NCI-H82 treated with DMSO at 0.1 percent for 48 hours (cell line): ENCODE data around the gene TNIP2.
"Not testable (repeated sequence)": the region's sequence is repeated elsewhere in the genome, so short reads cannot be mapped to it uniquely, and the experiment has no call there.

Source experiments
- DNase-seq: peaks from one replicate; lab custom pipeline; 2025; ENCODE audit not compliant: unreplicated experiment; lab: John Stamatoyannopoulos, UW

Gene TNIP2

GRCh38 chr4:2794486-2795299 lies 38.6 kb upstream of the TNIP2 start:
- no peak for DNase-seq

DNA sequence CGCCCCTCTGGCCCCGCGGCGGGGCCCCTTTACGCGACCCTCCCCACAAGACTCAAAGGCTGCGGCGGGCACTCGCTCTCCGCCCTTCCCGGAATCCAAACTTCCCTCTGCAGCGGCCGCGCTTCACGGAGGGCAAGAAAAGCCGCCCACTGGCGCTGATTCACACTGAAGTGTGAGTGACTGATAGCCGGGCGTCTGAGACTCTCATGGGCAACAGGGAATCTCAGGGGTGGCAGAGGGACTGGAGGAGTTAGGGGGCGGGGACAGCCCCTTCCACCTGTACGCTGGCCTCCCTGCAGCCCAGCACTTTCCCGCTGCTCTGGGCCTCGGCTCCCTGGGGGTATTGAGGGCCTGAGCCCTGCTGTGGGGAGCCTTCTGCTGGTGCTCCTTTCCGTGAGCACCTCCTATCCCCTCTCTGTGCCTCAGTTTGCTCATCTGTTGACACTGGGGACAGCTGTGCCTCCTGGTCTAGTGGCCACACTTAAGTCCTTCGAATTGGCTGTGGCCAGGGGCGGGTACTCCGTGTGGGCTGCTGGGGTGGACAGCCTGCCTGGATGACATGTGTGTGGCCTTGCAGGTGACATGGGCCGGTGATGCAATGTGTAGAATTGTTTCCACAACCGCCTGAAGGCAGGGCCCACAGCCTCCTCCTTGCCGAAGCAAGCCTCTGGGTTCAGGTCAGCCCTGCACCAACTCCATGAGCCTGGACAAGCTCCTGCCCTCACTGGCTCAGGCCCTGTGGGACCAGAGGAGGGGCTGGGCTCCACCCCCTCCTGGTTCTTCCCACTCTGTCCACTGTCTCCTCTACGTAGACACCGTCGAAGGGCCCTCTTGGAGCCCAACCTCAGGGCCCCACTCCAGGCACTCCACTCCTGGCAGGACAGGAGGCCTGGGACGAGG lies 37.7 kb upstream of the TNIP2 start:
- DNase-seq = no peak

DNA sequence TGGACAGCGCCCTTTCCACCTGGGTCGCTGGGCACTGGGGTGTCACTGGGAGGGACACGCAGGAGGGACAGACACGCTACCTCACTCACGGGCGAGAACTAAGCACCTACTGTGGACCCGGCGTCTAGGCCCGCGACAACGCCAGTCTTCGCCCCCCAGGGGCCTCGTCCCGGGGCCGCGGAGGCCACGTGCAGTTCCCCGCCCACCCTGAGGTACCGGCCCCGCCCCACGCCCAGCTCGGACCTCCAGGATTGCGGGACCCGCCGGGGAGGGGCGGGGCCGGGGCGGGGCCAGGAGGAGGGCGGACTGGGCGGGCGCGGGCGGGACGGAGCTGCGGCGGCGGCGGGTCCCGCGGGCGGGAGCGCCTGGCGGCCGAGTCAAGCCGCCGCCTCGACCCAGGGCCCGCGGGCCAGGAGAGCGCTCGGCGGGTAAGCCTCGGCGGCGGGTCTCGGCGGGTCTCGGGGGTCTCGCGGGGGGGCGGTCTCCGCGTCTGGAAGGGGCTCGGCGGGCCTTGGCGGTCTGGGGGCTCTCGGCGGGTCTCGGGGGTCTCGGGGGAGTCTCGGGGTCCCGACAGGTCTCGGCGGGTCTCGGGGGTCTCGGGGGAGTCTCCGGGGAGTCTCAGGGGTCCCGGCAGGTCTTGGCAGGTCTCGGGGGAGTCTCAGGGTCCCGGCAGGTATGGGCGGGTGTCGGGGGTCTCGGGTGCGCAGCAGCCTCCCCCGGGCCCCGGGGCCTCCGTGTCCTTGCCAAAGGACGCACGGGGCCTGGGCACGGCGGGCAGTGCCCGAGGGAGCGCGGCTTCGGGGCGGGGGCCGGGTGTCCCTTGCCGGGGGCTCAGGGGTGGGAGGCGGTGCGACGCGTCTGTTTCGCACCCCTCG lies 36.8 kb upstream of the TNIP2 start, which contains the start of gene SH3BP2:
Gene SH3BP2, plus strand, starts transcription at position 375 of the 875 bp plus-strand sequence. CDS start 27,533 bp downstream, outside the sequence.
- DNase-seq = peak; percentile 5

- no peak for DNase-seq
Observed at GRCh38 chr4:2792396-2792710, 36.2 kb upstream of the TNIP2 start.

- DNase-seq = no peak
Observed at GRCh38 chr4:2791518-2792395, 35.6 kb upstream of the TNIP2 start.

GRCh38 chr4:2790583-2791517 lies 34.7 kb upstream of the TNIP2 start:
- no peak for DNase-seq

- no peak for DNase-seq
Observed at GRCh38 chr4:2789793-2790582, 33.9 kb upstream of the TNIP2 start.

GRCh38 chr4:2789351-2789750 lies 33.2 kb upstream of the TNIP2 start:
- DNase-seq = no peak

GRCh38 chr4:2788532-2789103 lies 32.5 kb upstream of the TNIP2 start:
- no peak for DNase-seq

- DNase-seq = no peak
Observed at GRCh38 chr4:2788101-2788500, 32.0 kb upstream of the TNIP2 start.

DNA sequence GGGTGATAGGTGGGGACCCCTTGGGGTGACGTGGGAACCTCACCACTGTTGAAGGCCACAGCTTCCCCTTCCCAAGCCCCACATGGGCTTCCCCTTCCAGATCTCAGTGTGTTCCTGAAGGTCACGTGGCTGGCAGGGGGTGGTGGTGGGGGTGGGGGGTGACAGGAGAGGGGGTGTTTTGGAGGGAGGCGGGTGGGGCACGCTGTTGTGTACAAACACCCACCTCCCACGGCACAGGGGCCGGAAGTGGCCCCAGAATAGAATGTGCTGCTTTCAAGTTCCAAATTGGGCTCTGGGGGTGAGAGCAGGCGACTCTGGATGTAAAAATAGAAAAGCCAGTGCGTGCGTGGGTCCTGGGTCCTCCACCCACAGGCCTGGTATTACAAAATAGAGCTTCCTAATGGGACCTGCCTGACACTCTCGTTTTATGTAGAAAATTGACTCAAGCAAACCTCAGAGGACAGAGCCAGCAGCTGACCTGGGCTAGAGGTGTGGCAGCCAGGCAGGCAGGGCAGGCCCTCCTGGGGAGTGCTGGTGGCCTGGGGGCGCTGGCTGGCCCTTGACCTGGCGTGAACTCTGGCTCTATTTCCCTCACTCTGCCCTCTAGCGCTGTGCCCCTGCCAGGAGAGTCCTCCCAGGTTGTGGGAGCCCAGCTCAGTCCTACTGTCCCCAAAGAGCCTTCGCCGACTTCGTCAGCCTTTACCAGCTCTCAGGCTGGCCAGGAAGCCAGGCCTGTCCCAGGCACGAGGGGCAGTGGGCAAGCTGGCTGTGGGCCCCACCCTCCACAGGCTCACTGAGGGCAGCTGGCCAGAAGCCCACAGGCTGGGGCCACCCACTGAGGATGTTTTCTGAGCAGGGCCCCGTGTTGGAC lies 31.3 kb upstream of the TNIP2 start:
- DNase-seq = no peak

DNA sequence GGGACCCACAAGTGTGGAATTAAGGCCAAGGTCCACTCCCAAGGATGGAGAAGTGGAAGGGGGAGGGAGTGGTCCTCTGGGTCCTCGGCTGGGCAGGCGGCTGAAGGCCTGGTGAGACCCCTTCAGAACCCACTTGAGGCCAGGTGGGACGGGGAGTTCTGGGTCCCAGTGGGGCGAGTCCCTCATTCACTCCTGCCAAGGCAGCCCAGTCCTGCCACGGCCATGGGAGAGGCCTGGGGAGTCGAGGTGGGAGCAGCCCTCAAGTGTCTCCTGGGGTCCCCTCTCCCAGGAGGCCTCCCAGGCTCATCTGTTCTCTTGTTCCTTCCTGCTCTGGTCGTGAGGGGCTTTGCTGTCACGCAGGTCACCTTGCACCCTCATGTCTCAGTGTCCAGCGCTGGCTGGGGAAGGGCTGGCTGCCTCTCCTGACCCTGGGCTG lies 30.7 kb upstream of the TNIP2 start:
- no peak for DNase-seq

DNA sequence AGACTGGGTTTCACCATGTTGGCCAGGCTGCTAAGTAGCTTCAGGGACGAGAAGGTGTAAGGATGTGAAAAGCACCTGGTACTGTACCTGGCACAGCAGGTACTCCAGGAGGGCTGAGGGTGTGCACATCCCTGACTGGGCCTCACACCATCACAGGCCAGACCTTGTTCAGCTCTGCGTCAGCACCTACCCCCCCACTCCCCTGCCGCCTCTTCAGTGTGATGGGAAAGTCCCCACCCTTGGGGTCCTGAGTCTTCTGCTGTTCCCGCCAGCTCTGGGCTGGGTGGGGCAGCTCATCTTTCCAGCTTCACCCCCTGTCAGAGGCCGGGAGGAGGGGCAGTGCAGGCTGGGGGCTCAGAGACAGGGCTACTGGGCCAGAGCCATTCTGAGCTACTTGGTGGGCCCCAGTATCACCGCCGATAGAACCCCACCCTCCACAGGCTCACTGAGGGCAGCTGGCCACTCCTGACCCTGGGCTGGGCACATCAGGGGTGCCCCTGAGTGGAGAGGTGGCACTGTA lies 30.1 kb upstream of the TNIP2 start:
- no peak for DNase-seq

DNA sequence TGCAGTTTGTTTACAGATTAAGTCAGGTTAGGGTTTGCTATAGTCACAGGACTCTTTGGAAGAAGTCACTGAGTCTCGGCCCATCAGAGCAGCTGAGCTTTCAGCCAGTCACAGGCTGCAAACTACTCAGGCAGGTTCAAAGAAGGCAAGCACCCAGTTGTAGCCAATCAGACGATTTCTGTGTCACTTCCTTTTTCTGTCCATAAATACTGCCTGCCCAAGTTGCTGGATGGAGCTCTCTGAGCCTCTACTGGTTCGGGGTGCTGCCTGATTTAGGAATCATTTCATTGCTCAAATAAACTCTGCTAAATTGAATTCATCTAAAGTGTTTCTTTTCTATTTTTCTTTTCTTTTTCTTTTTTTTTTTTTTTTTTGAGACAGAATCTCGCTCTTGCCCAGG lies 29.5 kb upstream of the TNIP2 start:
- DNase-seq = peak; percentile 37

GRCh38 chr4:2783790-2784189 lies 27.7 kb upstream of the TNIP2 start:
- DNase-seq = no peak

DNA sequence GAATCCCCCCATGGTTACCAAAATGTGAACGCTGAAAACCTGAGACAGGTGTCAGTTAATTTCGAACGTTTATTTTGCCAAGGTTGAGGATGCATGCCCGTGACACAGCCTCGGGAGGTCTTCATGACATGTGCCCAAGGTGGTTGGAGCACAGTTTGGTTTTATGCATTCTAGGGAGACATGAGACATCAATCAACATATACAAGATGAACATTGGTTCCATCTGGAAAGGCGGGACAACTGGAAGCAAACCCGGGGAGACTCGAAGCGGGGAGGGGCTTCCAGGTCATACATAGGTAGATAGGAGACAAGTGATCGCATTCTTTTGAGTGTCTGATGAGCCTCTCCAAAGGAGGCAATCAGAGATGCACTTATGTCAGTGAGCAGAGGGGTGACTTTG lies 25.8 kb upstream of the TNIP2 start:
- DNase-seq = no peak

- DNase-seq = not testable (repeated sequence)
Observed at GRCh38 chr4:2780643-2781042, 24.5 kb upstream of the TNIP2 start.
